Activated CD4-positive, alpha-beta T cell treated with anti-CD3 and anti-CD28 coated beads for 36 hours (primary cell): ENCODE measurements around the gene HERPUD1. TPM values are rescaled to one million over a fixed set of nuclear protein-coding genes. Genes with fewer than 3 reads are reported as not detected.
"Not testable (repeated sequence)": the region's sequence is repeated elsewhere in the genome, so short reads cannot be mapped to it uniquely, and the experiment has no call there.

Source experiments
- ATAC-seq: fragments of 200-7000 bp; cut with Tn5 transposase; one replicate; pipeline ENCODE4 v1.10.0; 2021; ENCODE audit warnings: mild to moderate bottlenecking, moderate library complexity
- CTCF ChIA-PET: fragments of 350-600 bp; sonication (Branson Sonifier 250); formaldehyde crosslinking; loops from one replicate; lab custom pipeline; 2021; ENCODE audit warnings: antibody characterized with exemption; lab: Charles Lee
- POLR2A ChIA-PET: fragments of 350-600 bp; sonication (Branson Sonifier 250); formaldehyde crosslinking; loops from one replicate; lab custom pipeline; 2021; ENCODE audit warnings: antibody characterized with exemption, inconsistent platforms; lab: Charles Lee
- DNase-seq: peaks from one replicate; pipeline ENCODE4 v3.0.0-alpha.2; 2020
- H3K27ac Mint-ChIP-seq: one replicate; pipeline ENCODE4 v1.8.0; 2021; ENCODE audit warnings: mixed read lengths
- H3K27me3 Mint-ChIP-seq: one replicate; pipeline ENCODE4 v1.8.0; 2021; ENCODE audit warnings: mixed read lengths
- H3K36me3 Mint-ChIP-seq: one replicate; pipeline ENCODE4 v1.8.0; 2021; ENCODE audit warnings: low read depth, mixed read lengths
- H3K4me1 Mint-ChIP-seq: one replicate; pipeline ENCODE4 v1.8.0; 2021; ENCODE audit warnings: mixed read lengths
- H3K4me3 Mint-ChIP-seq: one replicate; pipeline ENCODE4 v1.8.0; 2021; ENCODE audit warnings: mild to moderate bottlenecking, moderate library complexity, mixed read lengths
- H3K9me3 Mint-ChIP-seq: one replicate; pipeline ENCODE4 v1.8.0; 2021; ENCODE audit warnings: low read depth, mixed read lengths
- intact Hi-C, 2 experiments: fragments of 100-400 bp; cut with DNase I in 1 of 2; cut with micrococcal nuclease in 1 of 2; formaldehyde crosslinking; loops; one replicate each; pipeline versions ENCODE4 v1.14.2 to v1.15.1; 2022 to 2024; cut with DNase I, micrococcal nuclease
- total RNA-seq, 2 experiments: library from RNA; stranded (reverse); gene quantifications; one replicate each; pipeline ENCODE4 v1.2.3, GENCODE V29; 2021

Gene HERPUD1
- total RNA-seq, 2 experiments from 2014 or later = 136 to 195 TPM

DNA sequence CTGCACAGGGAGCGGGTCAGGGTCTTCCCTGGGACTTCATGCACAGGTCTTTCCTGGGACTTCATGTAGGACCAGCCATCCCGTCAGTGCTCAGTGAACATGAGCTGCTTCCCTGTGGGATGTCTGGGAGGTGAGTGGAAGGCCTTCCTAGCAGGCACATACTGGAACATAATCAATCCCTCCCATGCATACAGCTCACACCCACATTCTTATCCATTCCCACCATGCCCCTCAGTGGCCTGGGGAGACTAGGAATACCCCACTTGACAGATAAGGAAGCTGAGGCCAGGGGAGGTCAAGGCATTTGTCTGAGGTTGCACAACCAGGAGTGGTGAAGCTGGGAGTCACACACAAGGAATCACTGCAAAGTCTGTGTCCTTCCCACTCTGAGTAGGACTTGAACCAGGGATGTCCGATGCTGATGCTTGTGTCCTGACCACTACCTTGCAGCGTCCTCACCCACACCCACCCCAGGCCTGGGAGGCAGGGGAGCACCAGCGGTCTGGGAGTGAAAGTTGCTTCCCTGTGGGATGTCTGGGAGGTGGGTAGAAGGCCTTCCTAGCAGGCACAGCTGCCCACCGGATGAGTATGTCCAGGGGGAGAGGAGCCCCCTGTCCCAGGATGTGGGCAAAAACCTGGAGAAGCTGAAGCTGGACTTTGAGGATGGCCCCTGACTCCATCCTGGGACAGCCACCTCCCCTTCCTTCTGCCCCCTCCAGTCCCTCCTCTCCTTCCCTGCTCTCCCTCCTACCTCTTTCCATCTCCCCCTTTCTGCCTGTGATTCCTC lies 56.4 kb downstream of the HERPUD1 start:
- DNase-seq (no peak), ATAC-seq (no peak)
- H3K4me3 Mint-ChIP-seq = peak overlapping the region; percentile 98
- peaks cover 65% of the 10 kb centered on the region for H3K36me3 Mint-ChIP-seq
- ChIA-PET POLR2A (interaction anchor here (1.1 to 1.9 kb wide), 4 partner anchors 11 to 53 kb away, joined by 4 to 10 read pairs (median 7); no protein-coding TSS in a partner anchor), CTCF (interaction anchor here (0.6 to 3.1 kb wide), 6 partner anchors 11 to 97 kb away, joined by 3 to 38 read pairs (median 5); no protein-coding TSS in a partner anchor)
- intact Hi-C loops = loop anchor here in 1 of 2 experiments (5.0 kb wide), 1 partner anchor 376 kb away; no protein-coding TSS in a partner anchor
- no peaks in the 10 kb centered on the region for H3K27me3 Mint-ChIP-seq
- peak overlapping the region; percentile 99 for H3K27ac Mint-ChIP-seq
- peaks cover 63% of the 10 kb centered on the region for H3K4me1 Mint-ChIP-seq
- no peaks in the 10 kb centered on the region for H3K9me3 Mint-ChIP-seq

DNA sequence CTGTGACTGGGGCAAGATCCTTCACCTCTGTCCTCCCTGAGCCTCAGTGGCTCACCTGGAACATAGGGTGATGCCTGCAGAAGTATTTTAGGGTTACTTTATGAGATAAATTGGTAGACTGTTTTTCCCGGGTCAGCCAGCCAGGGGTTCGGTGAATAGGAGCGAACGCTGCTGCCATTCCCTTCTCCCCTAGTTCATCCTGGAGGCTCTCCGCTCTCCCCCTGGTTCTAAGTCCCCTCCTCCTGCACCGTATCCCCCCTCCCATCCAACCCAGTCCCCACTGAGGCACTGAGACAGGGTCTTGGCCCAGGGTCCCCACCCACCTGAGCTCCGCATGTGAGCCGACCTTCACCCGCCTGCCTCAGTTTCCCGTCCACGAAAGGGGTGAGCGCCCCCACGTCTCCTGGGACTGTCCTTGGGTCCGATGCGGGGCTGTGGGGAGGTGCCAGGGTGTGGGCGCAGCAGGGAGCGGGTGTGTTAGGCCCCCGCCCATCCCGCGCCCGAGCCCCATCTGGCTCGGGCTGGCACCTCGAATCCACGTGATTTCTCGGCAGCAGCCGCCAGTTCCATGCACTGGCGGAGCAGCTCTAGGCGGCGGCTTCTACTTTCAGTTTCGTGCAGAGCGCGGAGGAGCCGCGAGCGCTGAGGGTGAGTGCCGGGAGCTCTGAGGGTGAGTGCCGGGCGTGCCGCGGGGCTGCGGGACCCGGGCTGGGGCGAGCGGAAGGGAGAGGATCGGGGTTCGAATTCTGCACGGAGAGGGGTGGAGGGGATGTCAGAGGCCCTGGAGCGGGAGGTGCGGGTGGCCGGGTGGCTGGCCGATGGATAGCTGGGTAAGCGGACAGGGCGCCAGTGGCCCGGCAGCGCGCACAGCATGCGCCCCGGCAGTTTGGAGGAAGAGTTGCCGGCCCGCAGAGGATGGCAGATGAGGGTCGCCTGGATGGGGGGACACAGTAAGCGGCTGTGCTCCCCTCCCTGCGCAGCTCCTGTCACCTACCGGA lies 57.3 kb downstream of the HERPUD1 start, which contains the start of gene NLRC5:
Gene NLRC5 (plus strand): TSS at position 610 of the 998 bp plus-strand sequence. CDS start 31,156 bp downstream, outside the sequence.
- peak; percentile 97 for DNase-seq
- H3K4me1 Mint-ChIP-seq = peaks cover 69% of the 10 kb centered on the region
- intact Hi-C loops = loop anchor here (1.0 to 5.0 kb wide), 9 partner anchors 11 to 377 kb away; partner anchors contain the start of genes HERPUD1 (in 1 of the 2), PSME3IP1 (in 1 of the 2) and RSPRY1 (in 1 of the 2)

DNA sequence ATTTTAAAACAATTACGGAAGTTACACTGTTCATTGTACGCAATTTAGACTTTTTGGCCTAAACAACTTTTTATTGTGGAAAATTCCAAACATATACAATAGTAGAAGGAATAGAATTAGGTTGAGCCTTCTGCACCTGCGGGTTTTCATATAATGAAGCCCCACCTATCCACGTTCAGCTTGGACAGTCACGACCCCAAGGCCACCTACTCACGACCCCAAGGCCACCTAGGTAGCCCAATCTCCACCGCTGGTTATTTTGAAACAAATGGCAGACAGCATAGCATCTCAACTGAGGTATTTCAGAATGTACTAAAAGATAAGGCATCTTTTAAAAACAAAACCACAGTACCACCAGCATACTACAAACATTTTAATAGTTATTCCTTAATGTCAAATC lies 58.0 kb downstream of the HERPUD1 start:
- POLR2A ChIA-PET = interaction anchor here (0.6 to 1.9 kb wide), 8 partner anchors 10 to 58 kb away, joined by 3 to 10 read pairs (median 4); partner anchors contain the start of gene HERPUD1
- CTCF ChIA-PET = interaction anchor here (0.8 to 3.1 kb wide), 8 partner anchors 10 to 52 kb away, joined by 3 to 38 read pairs (median 5); no protein-coding TSS in a partner anchor
- Mint-ChIP-seq H3K4me1 (peaks cover 69% of the 10 kb centered on the region), H3K27me3 (no peaks in the 10 kb centered on the region), H3K27ac (peak overlapping the region; percentile 99), H3K9me3 (no peaks in the 10 kb centered on the region), H3K36me3 (peaks cover 65% of the 10 kb centered on the region), H3K4me3 (peak overlapping the region; percentile 98)
- no peak for ATAC-seq
- intact Hi-C loops = loop anchor here (1.0 to 10.0 kb wide), 12 partner anchors 10 to 795 kb away; partner anchors contain the start of genes HERPUD1 (in 2 of the 2), CCDC102A (in 1 of the 2), GNAO1 (in 1 of the 2) and PSME3IP1 (in 1 of the 2)
- DNase-seq = no peak

More for the DNA sequence above, 57.3 kb downstream of the HERPUD1 start, which contains the start of gene NLRC5:
- Mint-ChIP-seq H3K9me3 (no peaks in the 10 kb centered on the region), H3K27ac (peak within 1 kb of the TSS; percentile 99), H3K36me3 (peaks cover 68% of the 10 kb centered on the region), H3K4me3 (peak within 1 kb of the TSS; percentile 98), H3K27me3 (no peaks in the 10 kb centered on the region)
- peak; percentile 78 for ATAC-seq
- POLR2A ChIA-PET = interaction anchor here (0.6 to 1.9 kb wide), 10 partner anchors 11 to 306 kb away, joined by 3 to 10 read pairs (median 4); partner anchors contain the start of gene HERPUD1
- CTCF ChIA-PET = interaction anchor here (0.7 to 3.1 kb wide), 9 partner anchors 10 to 483 kb away, joined by 3 to 38 read pairs (median 4); no protein-coding TSS in a partner anchor

DNA sequence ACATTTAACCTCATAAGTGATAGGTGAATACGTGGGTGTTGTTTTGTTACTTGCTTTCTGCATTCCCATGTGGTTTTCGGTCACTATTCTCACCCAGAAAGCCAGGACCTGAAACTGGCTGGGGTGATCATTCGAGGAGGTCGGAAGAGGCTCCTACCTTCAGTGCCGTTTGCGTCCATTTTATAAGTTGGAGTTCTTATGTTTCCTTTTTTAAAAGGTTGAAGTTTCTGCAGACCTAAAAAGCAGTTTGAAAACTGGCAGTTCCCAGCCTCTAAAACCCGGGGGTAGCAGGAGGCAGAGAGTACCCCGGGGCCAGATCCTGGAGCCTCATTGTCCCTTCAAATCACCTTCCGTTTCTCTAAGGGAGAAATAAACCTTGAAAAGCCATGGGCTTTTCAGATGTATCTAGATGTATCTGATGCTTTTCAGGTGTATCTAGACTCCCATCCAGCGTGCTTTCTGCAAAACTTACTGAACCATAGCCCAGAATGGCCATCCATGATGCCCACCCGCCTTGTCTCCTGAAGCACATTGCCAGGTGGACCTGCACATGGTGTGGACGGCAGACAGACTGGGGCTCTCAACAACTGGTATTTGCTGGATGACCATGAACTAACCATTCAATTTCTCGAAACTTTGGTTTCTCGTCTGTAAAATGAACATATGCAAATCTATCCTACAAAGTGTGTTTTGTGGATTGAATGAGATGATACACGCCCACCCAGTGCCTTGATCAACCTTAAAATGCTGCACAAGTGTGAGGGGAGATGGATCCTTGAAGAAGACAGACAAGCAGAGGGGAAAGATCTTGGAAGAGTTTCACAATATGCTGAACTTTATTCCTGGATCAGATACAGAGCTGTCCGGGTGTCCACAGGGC lies 58.7 kb downstream of the HERPUD1 start:
- intact Hi-C loops = loop anchor here (2.0 to 10.0 kb wide), 3 partner anchors 58 to 796 kb away; partner anchors contain the start of genes CCDC102A (in 1 of the 2), GNAO1 (in 1 of the 2) and HERPUD1 (in 1 of the 2)
- Mint-ChIP-seq H3K4me3 (peak overlapping the region; percentile 98), H3K36me3 (peaks cover 63% of the 10 kb centered on the region), H3K9me3 (no peaks in the 10 kb centered on the region), H3K27me3 (no peaks in the 10 kb centered on the region), H3K27ac (peak overlapping the region; percentile 99), H3K4me1 (peaks cover 69% of the 10 kb centered on the region)
- ChIA-PET CTCF (interaction anchor here (1.0 to 1.5 kb wide), 4 partner anchors 9 to 40 kb away, joined by 4 to 6 read pairs (median 4); no protein-coding TSS in a partner anchor), POLR2A (interaction anchor here (1.1 to 1.9 kb wide), 3 partner anchors 9 to 45 kb away, joined by 3 to 10 read pairs (median 9); no protein-coding TSS in a partner anchor)
- DNase-seq (peak; percentile 52), ATAC-seq (no peak)

DNA sequence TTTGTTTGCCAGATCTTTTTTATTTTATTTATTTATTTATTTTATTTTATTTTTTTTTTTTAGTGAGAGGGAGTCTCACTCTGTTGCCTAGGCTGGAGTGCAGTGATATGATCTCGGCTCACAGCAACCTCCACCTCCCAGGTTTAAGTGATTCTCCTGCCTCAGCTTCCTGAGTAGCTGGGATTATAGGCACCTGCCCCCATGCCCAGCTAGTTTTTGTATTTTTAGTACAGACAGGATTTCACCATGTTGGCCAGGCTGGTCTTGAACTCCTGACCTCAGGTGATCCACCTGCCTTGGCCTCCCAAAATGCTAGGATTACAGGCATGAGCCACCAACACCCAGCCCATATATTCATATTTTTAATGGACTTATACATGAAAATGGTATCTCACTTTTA lies 60.5 kb downstream of the HERPUD1 start:
- Mint-ChIP-seq H3K4me3 (peak overlapping the region; percentile 98), H3K36me3 (peaks cover 66% of the 10 kb centered on the region), H3K4me1 (peaks cover 69% of the 10 kb centered on the region), H3K27ac (peak overlapping the region; percentile 64)
- H3K9me3 Mint-ChIP-seq, ATAC-seq, DNase-seq, H3K27me3 Mint-ChIP-seq: not testable (repeated sequence)
- ChIA-PET POLR2A (interaction anchor here (0.6 kb wide), 1 partner anchor 49 kb away, joined by 3 read pairs; no protein-coding TSS in a partner anchor), CTCF (interaction anchor here (0.9 to 1.3 kb wide), 3 partner anchors 13 to 42 kb away, joined by 3 to 6 read pairs (median 3); no protein-coding TSS in a partner anchor)
- intact Hi-C loops = loop anchor here in 1 of 2 experiments (5.0 to 10.0 kb wide), 2 partner anchors 545 to 798 kb away; partner anchors contain the start of genes CCDC102A and GNAO1

DNA sequence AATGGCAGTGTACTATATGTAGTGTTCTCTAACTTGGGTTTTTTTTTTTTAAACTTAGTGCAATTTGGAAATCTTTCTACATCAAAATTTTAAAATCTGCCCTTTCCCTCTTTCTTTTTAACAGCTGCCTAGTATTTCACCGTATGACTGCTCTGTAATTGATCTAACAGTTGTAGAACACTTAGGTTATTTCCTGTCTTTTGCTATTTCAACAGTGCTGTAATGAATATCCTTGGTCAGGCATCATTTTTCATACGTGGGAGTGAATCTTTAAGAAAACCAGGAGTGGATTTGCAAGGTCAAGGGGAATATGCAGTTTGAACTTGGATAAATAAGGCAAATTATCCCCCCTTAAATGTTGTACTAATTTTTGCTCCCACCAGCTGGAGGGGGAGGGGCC lies 61.3 kb downstream of the HERPUD1 start:
- H3K27me3 Mint-ChIP-seq = no peaks in the 10 kb centered on the region
- peaks cover 69% of the 10 kb centered on the region for H3K4me1 Mint-ChIP-seq
- peak overlapping the region; percentile 98 for H3K4me3 Mint-ChIP-seq
- H3K27ac Mint-ChIP-seq = peak overlapping the region; percentile 75
- ATAC-seq (no peak), DNase-seq (peak; percentile 9)
- H3K36me3 Mint-ChIP-seq = peaks cover 60% of the 10 kb centered on the region
- H3K9me3 Mint-ChIP-seq = no peaks in the 10 kb centered on the region
- ChIA-PET CTCF (interaction anchor here (0.9 to 1.3 kb wide), 2 partner anchors 14 to 43 kb away, joined by 3 read pairs; no protein-coding TSS in a partner anchor), POLR2A (no interaction called here)
- intact Hi-C loops = loop anchor here (1.0 to 10.0 kb wide), 3 partner anchors 21 to 798 kb away; partner anchors contain the start of genes CCDC102A (in 1 of the 2) and GNAO1 (in 1 of the 2)

DNA sequence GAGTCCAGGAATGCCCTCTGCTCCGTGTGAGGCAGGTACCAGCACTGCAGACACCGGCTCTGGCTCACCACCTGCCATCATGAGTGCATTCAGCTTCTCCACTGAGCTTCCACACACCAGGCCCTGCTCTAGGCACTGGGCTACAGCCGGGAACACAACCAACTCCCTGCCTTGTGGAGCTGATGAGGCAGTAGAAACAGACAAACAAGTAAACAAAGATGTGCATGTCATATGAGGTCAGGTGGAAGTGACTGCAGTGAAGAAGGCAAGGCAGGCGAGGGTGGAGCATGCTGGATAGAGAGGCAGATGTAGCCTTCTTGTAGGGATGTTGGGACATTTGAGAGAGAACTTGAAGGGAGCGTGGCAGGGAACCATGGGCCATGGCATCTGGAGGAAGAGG lies 62.4 kb downstream of the HERPUD1 start:
- Mint-ChIP-seq H3K9me3 (no peaks in the 10 kb centered on the region), H3K27me3 (no peaks in the 10 kb centered on the region), H3K4me3 (peak overlapping the region; percentile 98), H3K36me3 (peaks cover 58% of the 10 kb centered on the region), H3K4me1 (peaks cover 75% of the 10 kb centered on the region), H3K27ac (peak overlapping the region; percentile 75)
- CTCF ChIA-PET = interaction anchor here (0.8 kb wide), 1 partner anchor 11 kb away, joined by 3 read pairs; no protein-coding TSS in a partner anchor
- ATAC-seq (no peak), DNase-seq (peak; percentile 26)
- intact Hi-C loops = loop anchor here in 1 of 2 experiments (5.0 to 10.0 kb wide), 2 partner anchors 543 to 800 kb away; partner anchors contain the start of genes CCDC102A and GNAO1
- POLR2A ChIA-PET = no interaction called here
